PFSK-1 (cell line): Measurements from ENCODE around the gene ABCC4.

Experiments
- POLR2AphosphoS5 ChIP-seq: IDR thresholded peaks from 2 replicates; pipeline ENCODE4 v1.6.1; 2012; ENCODE audit warnings: low read depth, mild to moderate bottlenecking, control low read depth, low read length, moderate library complexity
- REST ChIP-seq, 2 experiments: IDR thresholded peaks; 2 replicates each; pipeline versions ENCODE4 v1.6.1 to v1.8.0; 2011 to 2012; ENCODE audit warnings: low read depth in 2 of 2, low read length in 2 of 2, control low read depth in 1 of 2, inconsistent platforms in 1 of 2, mild to moderate bottlenecking in 1 of 2, moderate library complexity in 1 of 2; ENCODE audit not compliant: insufficient read depth in 1 of 2

DNA sequence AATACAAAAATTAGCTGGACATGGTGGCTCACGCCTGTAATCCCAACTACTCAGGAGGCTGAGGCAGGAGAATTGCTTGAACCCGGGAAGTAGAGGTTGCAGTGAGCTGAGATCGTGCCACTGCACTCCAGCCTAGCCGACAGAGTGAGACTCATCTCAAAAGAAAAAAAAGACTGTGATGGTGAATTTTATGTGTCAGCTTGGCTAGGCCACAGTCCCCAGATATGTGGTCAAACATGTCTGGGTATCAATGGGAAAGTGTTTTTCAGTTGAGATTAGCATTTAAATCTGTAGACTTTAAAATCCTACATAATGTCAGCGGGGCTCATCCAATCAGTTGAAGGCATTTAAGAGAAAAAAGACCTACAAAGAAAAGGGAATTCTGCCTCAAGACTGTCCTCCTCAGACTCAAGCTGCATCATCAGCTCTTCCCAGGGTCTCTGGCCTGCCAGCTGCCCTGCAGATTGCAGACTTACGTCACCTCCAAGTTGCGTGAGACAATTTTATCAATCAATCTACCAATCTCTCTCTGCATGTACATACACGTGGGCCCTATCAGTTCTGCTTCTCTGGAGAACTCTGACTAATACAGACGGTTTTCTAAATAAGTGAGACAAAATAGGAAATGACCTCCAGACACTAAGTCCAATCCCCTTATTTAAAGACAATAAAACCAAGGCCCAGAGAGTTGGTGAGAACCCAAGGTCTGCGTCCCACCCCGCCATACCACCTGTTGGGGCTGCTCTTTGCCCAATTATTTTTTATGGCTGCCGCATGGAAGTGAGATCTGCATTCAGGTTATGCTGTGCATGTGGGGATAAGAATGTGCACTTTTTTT lies 99.2 kb downstream of the ABCC4 start:
- TF ChIP-seq REST (IDR thresholded peaks at IDR 0.05; ENCODE audit: insufficient read depth in 1 of 2, low read depth in 2 of 2, low read length in 2 of 2) (no peak), POLR2AphosphoS5 (no peak)
